SK-N-SH (cell line): ENCODE results near the gene MAGI2. TPM values are rescaled to one million over a fixed set of nuclear protein-coding genes. Genes with fewer than 3 reads are reported as not detected.

Experiments used
- CTCF ChIA-PET: fragments of 300-600, 350-600 bp; formaldehyde crosslinking; extraction: SDS; loops from one replicate; lab custom pipeline; 2021; lab: Yijun Ruan, JAX
- POLR2A ChIA-PET: fragments of 350-600 bp; sonication (Branson Sonifier 250); formaldehyde crosslinking; extraction: SDS; loops from one replicate; lab custom pipeline; 2020; ENCODE audit warnings: antibody characterized with exemption, inconsistent platforms; lab: Yijun Ruan, JAX
- DNase-seq: peaks from one replicate; pipeline ENCODE4 v3.0.0; 2012
- H2AFZ ChIP-seq: fragments of 200-600 bp; sonication (generic); 2 replicates; pipeline ENCODE4 v1.8.1; 2016; ENCODE audit warnings: antibody characterized with exemption, mild to moderate bottlenecking, low read depth
- H3F3A ChIP-seq: fragments of 200-600 bp; sonication (generic); replicated peaks from 2 replicates; pipeline ENCODE3; 2016; ENCODE audit warnings: antibody characterized with exemption, mild to moderate bottlenecking; ENCODE audit not compliant: insufficient read depth
- H3K27ac ChIP-seq, 2 experiments: fragments of 200-500 bp in 1 of 2; fragments of 200-600 bp in 1 of 2; sonication (Bioruptor generic) in 1 of 2; sonication (generic), shearing (Covaris generic) in 1 of 2; 2 replicates each; pipeline versions ENCODE4 v1.5.1 to v1.6.1; 2014 to 2016; ENCODE audit warnings: low read depth in 2 of 2, inconsistent platforms in 1 of 2, low read length in 1 of 2, mild to moderate bottlenecking in 1 of 2, mixed read lengths in 1 of 2
- H3K27me3 ChIP-seq: fragments of 200-600 bp; sonication (generic), shearing (Covaris generic); 2 replicates; pipeline ENCODE4 v1.6.1; 2016; ENCODE audit warnings: mixed run types; ENCODE audit not compliant: insufficient read depth
- H3K36me3 ChIP-seq, 2 experiments: fragments of 200-500 bp in 1 of 2; fragments of 200-600 bp in 1 of 2; sonication (Bioruptor generic) in 1 of 2; sonication (generic) in 1 of 2; replicated peaks in 1 of 2; 2 replicates each; pipeline versions ENCODE3 to v1.5.1; 2014 to 2016; ENCODE audit warnings: low read length in 1 of 2, mild to moderate bottlenecking in 1 of 2; ENCODE audit not compliant: insufficient read depth in 2 of 2, control insufficient read depth in 1 of 2
- H3K4me1 ChIP-seq, 2 experiments: fragments of 200-500 bp in 1 of 2; fragments of 200-600 bp in 1 of 2; sonication (Bioruptor generic) in 1 of 2; sonication (generic), shearing (Covaris generic) in 1 of 2; 2 replicates each; pipeline versions ENCODE4 v1.5.1 to v1.6.1; 2014 to 2016; ENCODE audit warnings: low read depth in 1 of 2, low read length in 1 of 2, mixed run types in 1 of 2; ENCODE audit not compliant: insufficient read depth in 2 of 2, control insufficient read depth in 1 of 2
- H3K4me2 ChIP-seq: fragments of 200-600 bp; sonication (generic), shearing (Covaris generic); 2 replicates; pipeline ENCODE4 v1.6.1; 2017; ENCODE audit warnings: mixed run types
- H3K4me3 ChIP-seq, 2 experiments: fragments of 200-500 bp in 1 of 2; fragments of 200-600 bp in 1 of 2; sonication (Bioruptor generic) in 1 of 2; sonication (generic), shearing (Covaris generic) in 1 of 2; 2 replicates each; pipeline versions ENCODE4 v1.5.1 to v1.8.1; 2014 to 2016; ENCODE audit warnings: low read depth in 2 of 2, inconsistent platforms in 1 of 2, low read length in 1 of 2, mild to moderate bottlenecking in 1 of 2, mixed read lengths in 1 of 2, moderate library complexity in 1 of 2
- H3K79me2 ChIP-seq: fragments of 200-600 bp; sonication (generic); 2 replicates; pipeline ENCODE4 v1.8.1; 2017; ENCODE audit warnings: mild to moderate bottlenecking; ENCODE audit not compliant: insufficient read depth
- H3K9ac ChIP-seq: fragments of 200-600 bp; sonication (generic); 2 replicates; pipeline ENCODE4 v1.6.1; 2017; ENCODE audit warnings: mixed run types
- H3K9me2 ChIP-seq: fragments of 200-600 bp; sonication (generic); 2 replicates; pipeline ENCODE4 v1.6.1; 2017; ENCODE audit warnings: mixed run types
- H3K9me3 ChIP-seq: fragments of 200-600 bp; sonication (generic); 2 replicates; pipeline ENCODE4 v1.6.1; 2017; ENCODE audit warnings: mixed run types, mild to moderate bottlenecking, moderate library complexity
- H4K20me1 ChIP-seq: fragments of 200-600 bp; sonication (generic); 2 replicates; pipeline ENCODE4 v1.6.1; 2017; ENCODE audit warnings: mild to moderate bottlenecking, mixed run types; ENCODE audit not compliant: insufficient read depth
- CTCF ChIP-seq: fragments of 200-600 bp; sonication (generic); IDR thresholded peaks from 2 replicates; pipeline ENCODE4 v1.6.1; 2017; ENCODE audit warnings: antibody characterized with exemption, mild to moderate bottlenecking, moderate library complexity
- EP300 ChIP-seq, 2 experiments: IDR thresholded peaks; 2 replicates each; pipeline versions ENCODE4 v1.4.0 to v1.6.1; 2012; ENCODE audit warnings: borderline replicate concordance in 1 of 2, low read depth in 1 of 2, low read length in 1 of 2
- EZH2phosphoT487 ChIP-seq: fragments of 200-600 bp; sonication (generic); IDR thresholded peaks from 2 replicates; pipeline ENCODE4 v1.6.1; 2017; ENCODE audit warnings: low read depth, mixed run types, mild to moderate bottlenecking, antibody characterized with exemption, moderate library complexity, borderline replicate concordance
- FOXJ3 ChIP-seq: sonication (generic); formaldehyde crosslinking; IDR thresholded peaks from 2 replicates; pipeline ENCODE4 v1.5.1; 2020; ENCODE audit warnings: mild to moderate bottlenecking, missing genetic modification reagents
- JUND ChIP-seq: IDR thresholded peaks from 2 replicates; pipeline ENCODE4 v1.4.0; 2012
- MXI1 ChIP-seq: IDR thresholded peaks from 2 replicates; pipeline ENCODE4 v1.6.1; 2012; ENCODE audit warnings: mild to moderate bottlenecking, low read depth, low read length, improper control_type of control experiment
- NRF1 ChIP-seq: IDR thresholded peaks from 2 replicates; pipeline ENCODE4 v1.6.1; 2012; ENCODE audit warnings: low read depth, mild to moderate bottlenecking, low read length
- PBX3 ChIP-seq: IDR thresholded peaks from 2 replicates; pipeline ENCODE4; 2012
- POLR2AphosphoS5 ChIP-seq: IDR thresholded peaks from 2 replicates; pipeline ENCODE4 v1.6.1; 2012; ENCODE audit warnings: low read depth, low read length
- RAD21 ChIP-seq: IDR thresholded peaks from 2 replicates; pipeline ENCODE4 v1.6.1; 2012; ENCODE audit warnings: mild to moderate bottlenecking, low read length
- REST ChIP-seq: IDR thresholded peaks from 2 replicates; pipeline ENCODE4 v1.6.1; 2012; ENCODE audit warnings: mild to moderate bottlenecking, low read depth, low read length, moderate library complexity
- SMC3 ChIP-seq: IDR thresholded peaks from 2 replicates; pipeline ENCODE4 v1.6.1; 2012; ENCODE audit warnings: low read depth, low read length, improper control_type of control experiment
- TCF12 ChIP-seq: IDR thresholded peaks from 2 replicates; pipeline ENCODE4 v1.4.0; 2012
- USF1 ChIP-seq: IDR thresholded peaks from 2 replicates; pipeline ENCODE4 v1.4.0; 2012; ENCODE audit warnings: low read depth, borderline replicate concordance
- WGBS: methylation state at CpG from one replicate; pipeline ENCODE4 v1.1.6; 2017; ENCODE audit warnings: low lambda C conversion rate; 5-methylcytosine and 5-hydroxymethylcytosine counted together
- polyA plus RNA-seq, 3 experiments: library from polyadenylated mRNA; depleted of rRNA; stranded (reverse); fragments of >200 nt; gene quantifications; 2 replicates each; pipeline ENCODE4 v1.2.3, GENCODE V29; 2012

Gene MAGI2
- polyA plus RNA-seq, 1 of the 3 experiments (the other 2 are of a cell fraction), result 1.1 TPM

GRCh38 chr7:79282882-79283602, 170.4 kb downstream of the MAGI2 start (continued):
- TF ChIP-seq EZH2phosphoT487 (no peak), EP300 (IDR thresholded peaks at IDR 0.05; ENCODE audit: borderline replicate concordance in 1 of 2, low read depth in 1 of 2, low read length in 1 of 2) (peak; percentile 35 to 83; a peak in 3 of 4 replicates), PBX3 (peak; percentile 86), NRF1 (no peak), JUND (peak; percentile 92), REST (no peak)

- peak overlapping the region; percentile 38 for H3K9ac ChIP-seq
- 46% methylated on average over 7 of the region's 7 CpGs for WGBS
- TF ChIP-seq TCF12 (no peak), CTCF (peak; percentile 66), USF1 (no peak), SMC3 (peak; percentile 51), POLR2AphosphoS5 (no peak), MXI1 (0 out of 2 replicates have a peak, but pooled peaks have one; percentile 8), FOXJ3 (CRISPR knock-in tag) (no peak), RAD21 (peak; percentile 69)
- no peaks in the 10 kb centered on the region for H3K36me3 ChIP-seq
- H3F3A ChIP-seq, result peaks cover 28% of the 10 kb centered on the region
- peak overlapping the region; percentile 20 for H3K4me2 ChIP-seq
- peaks cover 6 to 32% of the 10 kb centered on the region in 2 experiments for H3K4me1 ChIP-seq
- H3K27me3 ChIP-seq, result no peaks in the 10 kb centered on the region
- H3K9me2 ChIP-seq, result no peaks in the 10 kb centered on the region
- POLR2A ChIA-PET, result no interaction called here
- no peaks in the 10 kb centered on the region for H4K20me1 ChIP-seq
- CTCF ChIA-PET, result interaction anchor here (0.6 to 3.3 kb wide), 30 partner anchors 10 to 1341 kb away, joined by 3 to 28 read pairs (median 3); no protein-coding TSS in a partner anchor
- peak overlapping the region; percentile 67; the same call in 1 of the 2 replicates for H2AFZ ChIP-seq
- no peaks in the 10 kb centered on the region for H3K9me3 ChIP-seq
- peak; percentile 9 for DNase-seq
- peak overlapping the region in 1 of 2 experiments; percentile 7; a peak in 2 of 4 replicates for H3K4me3 ChIP-seq
- peak overlapping the region; percentile 48 to 72; a peak in 3 of 4 replicates for H3K27ac ChIP-seq
- no peaks in the 10 kb centered on the region for H3K79me2 ChIP-seq
Measured at GRCh38 chr7:79282070-79282694, 171.3 kb downstream of the MAGI2 start.
